Measurements from ENCODE around the gene CERS6.

Gene CERS6

GRCh38 chr2:168686452-168687191 is 230.6 kb downstream of the CERS6 start:
- no peak for DNase-seq (ENCODE audit: low read depth)
- no peak overlapping the region for H3K4me3 ChIP-seq (ENCODE audit: control insufficient read depth, low read depth, low read length)
- TF ChIP-seq CTCF (IDR thresholded peaks at IDR 0.05; ENCODE audit: control insufficient read depth, insufficient read depth, low read depth, low read length, missing control alignments), result no peak

- DNase-seq (ENCODE audit: low read depth), result no peak
- H3K4me3 ChIP-seq (ENCODE audit: control insufficient read depth, low read depth, low read length), result no peak overlapping the region
- peak; percentile 29 for TF ChIP-seq CTCF (IDR thresholded peaks at IDR 0.05; ENCODE audit: control insufficient read depth, insufficient read depth, low read depth, low read length, missing control alignments)
Observed at GRCh38 chr2:168687314-168687713, 231.2 kb downstream of the CERS6 start.

GRCh38 chr2:168690381-168690885 is 234.4 kb downstream of the CERS6 start:
- no peak overlapping the region for H3K4me3 ChIP-seq (ENCODE audit: control insufficient read depth, low read depth, low read length)
- TF ChIP-seq CTCF (IDR thresholded peaks at IDR 0.05; ENCODE audit: control insufficient read depth, insufficient read depth, low read depth, low read length, missing control alignments), result no peak
- DNase-seq (ENCODE audit: low read depth), result no peak

GRCh38 chr2:168691221-168691620 is 235.1 kb downstream of the CERS6 start:
- TF ChIP-seq CTCF (IDR thresholded peaks at IDR 0.05; ENCODE audit: control insufficient read depth, insufficient read depth, low read depth, low read length, missing control alignments), result no peak
- no peak overlapping the region for H3K4me3 ChIP-seq (ENCODE audit: control insufficient read depth, low read depth, low read length)
- no peak for DNase-seq (ENCODE audit: low read depth)

- DNase-seq (ENCODE audit: low read depth), result no peak
- no peak overlapping the region for H3K4me3 ChIP-seq (ENCODE audit: control insufficient read depth, low read depth, low read length)
- no peak for TF ChIP-seq CTCF (IDR thresholded peaks at IDR 0.05; ENCODE audit: control insufficient read depth, insufficient read depth, low read depth, low read length, missing control alignments)
Observed at GRCh38 chr2:168692132-168692744, 236.2 kb downstream of the CERS6 start.

GRCh38 chr2:168694173-168694572 is 238.1 kb downstream of the CERS6 start:
- no peak overlapping the region for H3K4me3 ChIP-seq (ENCODE audit: control insufficient read depth, low read depth, low read length)
- no peak for DNase-seq (ENCODE audit: low read depth)
- TF ChIP-seq CTCF (IDR thresholded peaks at IDR 0.05; ENCODE audit: control insufficient read depth, insufficient read depth, low read depth, low read length, missing control alignments), result no peak
